OCI-LY7 (cell line): ENCODE measurements around the gene ODF4. TPM values are rescaled to one million over a fixed set of nuclear protein-coding genes. Genes with fewer than 3 reads are reported as not detected.

Experiments used
- BruUV-seq: library from RNA; stranded (reverse); fragments of 400-500 nt; replicated peaks from 2 replicates; lab custom pipeline; 2021; lab: Mats Ljungman, UMichigan
- CTCF ChIA-PET: fragments of 300-600 bp; sonication (Branson Sonifier 250); formaldehyde crosslinking; loops from one replicate; lab custom pipeline; 2022; ENCODE audit warnings: antibody characterized with exemption; ENCODE audit not compliant: unreplicated experiment; lab: Charles Lee
- POLR2A ChIA-PET: fragments of 300-600 bp; sonication (Branson Sonifier 250); formaldehyde crosslinking; loops from one replicate; lab custom pipeline; 2022; ENCODE audit warnings: antibody characterized with exemption; lab: Charles Lee
- DNase-seq: peaks from one replicate; pipeline ENCODE4 v3.0.0-alpha.2; 2015; ENCODE audit warnings: low spot score
- H2AFZ ChIP-seq: fragments of 200-600 bp; sonication (generic), shearing (Covaris generic); 2 replicates; pipeline ENCODE4 v1.6.1; 2014; ENCODE audit warnings: mild to moderate bottlenecking, antibody characterized with exemption, low read length, moderate library complexity
- H3K27ac ChIP-seq: fragments of 200-600 bp; sonication (generic); 2 replicates; pipeline ENCODE4 v1.5.1; 2014; ENCODE audit warnings: mixed run types, low read depth, mild to moderate bottlenecking, moderate library complexity, low read length, inconsistent platforms; ENCODE audit not compliant: poor library complexity, severe bottlenecking
- H3K36me3 ChIP-seq: fragments of 200-600 bp; sonication (generic); 2 replicates; pipeline ENCODE4 v1.6.1; 2014; ENCODE audit warnings: mild to moderate bottlenecking, antibody characterized with exemption, low read length, moderate library complexity, mixed read lengths; ENCODE audit not compliant: insufficient read depth
- H3K4me1 ChIP-seq: fragments of 200-600 bp; sonication (generic); 2 replicates; pipeline ENCODE4 v1.5.1; 2014; ENCODE audit warnings: mild to moderate bottlenecking, low read length; ENCODE audit not compliant: insufficient read depth, poor library complexity, severe bottlenecking
- H3K4me2 ChIP-seq: fragments of 200-600 bp; sonication (generic); 2 replicates; pipeline ENCODE4 v1.6.1; 2014; ENCODE audit warnings: mild to moderate bottlenecking, low read length
- H3K4me3 ChIP-seq: fragments of 200-600 bp; sonication (generic); 2 replicates; pipeline ENCODE4 v1.5.1; 2014; ENCODE audit warnings: mild to moderate bottlenecking, low read depth, low read length; ENCODE audit not compliant: poor library complexity, severe bottlenecking
- H3K79me2 ChIP-seq: fragments of 200-600 bp; sonication (generic); 2 replicates; pipeline ENCODE4 v1.6.1; 2016; ENCODE audit warnings: low read depth, mild to moderate bottlenecking, low read length, moderate library complexity, mixed read lengths; ENCODE audit not compliant: insufficient read depth
- H3K9me2 ChIP-seq: fragments of 200-600 bp; sonication (generic); 2 replicates; pipeline ENCODE4 v1.6.1; 2016; ENCODE audit warnings: mild to moderate bottlenecking, low read length, mixed read lengths; ENCODE audit not compliant: insufficient read depth
- H3K9me3 ChIP-seq: fragments of 200-600 bp; sonication (generic); 2 replicates; pipeline ENCODE4 v1.6.1; 2014; ENCODE audit warnings: mild to moderate bottlenecking, mixed run types, low read length, mixed read lengths
- H4K20me1 ChIP-seq: fragments of 200-600 bp; sonication (generic); 2 replicates; pipeline ENCODE4 v1.6.1; 2014; ENCODE audit warnings: mild to moderate bottlenecking, antibody characterized with exemption, low read length, moderate library complexity, mixed read lengths; ENCODE audit not compliant: insufficient read depth
- CTCF ChIP-seq: fragments of 200-600 bp; sonication (generic); conservative IDR thresholded peaks from 2 replicates; pipeline ENCODE4 v1.5.1; 2014; ENCODE audit warnings: mild to moderate bottlenecking, antibody characterized with exemption, low read length, moderate library complexity, mixed read lengths
- EZH2phosphoT487 ChIP-seq: fragments of 200-600 bp; sonication (generic); IDR thresholded peaks from 2 replicates; pipeline ENCODE4 v1.6.1; 2018; ENCODE audit warnings: low read depth, borderline replicate concordance, mild to moderate bottlenecking, mixed run types, antibody characterized with exemption, low read length, moderate library complexity, mixed read lengths
- intact Hi-C: fragments of 100-400 bp; cut with micrococcal nuclease; formaldehyde crosslinking; loops from one replicate; pipeline ENCODE4 v1.10.0; 2022; ENCODE audit not compliant: unreplicated experiment
- total RNA-seq, 2 experiments: library from RNA; depleted of rRNA in 1 of 2; stranded (reverse); fragments of >200 nt in 1 of 2; shearing (Covaris generic) in 1 of 2; gene quantifications; 2 replicates each; pipeline ENCODE4 v1.2.3, GENCODE V29; 2014 to 2022

The ODF4 gene
- total RNA-seq, 2 experiments from 2014 or later = not detected

GRCh38 chr17:8357910-8358309 is 18.3 kb downstream of the ODF4 start:
- H3K9me3 ChIP-seq = no peaks in the 10 kb centered on the region
- H3K36me3 ChIP-seq = no peaks in the 10 kb centered on the region
- no peak for DNase-seq
- H3K4me1 ChIP-seq = no peaks in the 10 kb centered on the region
- no TSS peak for BruUV-seq
- no peak overlapping the region for H2AFZ ChIP-seq
- no peaks in the 10 kb centered on the region for H4K20me1 ChIP-seq
- H3K4me3 ChIP-seq = no peak overlapping the region
- H3K9me2 ChIP-seq = no peaks in the 10 kb centered on the region
- intact Hi-C loops = no loop called here
- ChIA-PET CTCF (no interaction called here), POLR2A (interaction anchor here (0.7 kb wide), 1 partner anchor 378 kb away, joined by 3 read pairs; no protein-coding TSS in a partner anchor)
- no peaks in the 10 kb centered on the region for H3K79me2 ChIP-seq
- H3K4me2 ChIP-seq = no peak overlapping the region
- TF ChIP-seq EZH2phosphoT487 (no peak), CTCF (no peak)
- no peak overlapping the region for H3K27ac ChIP-seq

GRCh38 chr17:8359769-8360168 is 20.1 kb downstream of the ODF4 start:
- ChIA-PET CTCF (interaction anchor here (0.6 kb wide), 1 partner anchor 17 kb away, joined by 3 read pairs; no protein-coding TSS in a partner anchor), POLR2A (interaction anchor here (0.7 kb wide), 1 partner anchor 17 kb away, joined by 3 read pairs; no protein-coding TSS in a partner anchor)
- Histone ChIP-seq H3K9me3 (no peaks in the 10 kb centered on the region), H3K9me2 (no peaks in the 10 kb centered on the region), H3K79me2 (no peaks in the 10 kb centered on the region), H3K4me3 (no peak overlapping the region), H2AFZ (no peak overlapping the region), H3K36me3 (no peaks in the 10 kb centered on the region), H3K4me2 (no peak overlapping the region), H3K4me1 (no peaks in the 10 kb centered on the region), H4K20me1 (no peaks in the 10 kb centered on the region), H3K27ac (no peak overlapping the region)
- TF ChIP-seq EZH2phosphoT487 (no peak), CTCF (no peak)
- intact Hi-C loops = loop anchor here (5.0 kb wide), 1 partner anchor 47 kb away; the partner anchor contains the start of gene ARHGEF15
- no TSS peak for BruUV-seq
- no peak for DNase-seq

GRCh38 chr17:8360260-8360659 is 20.6 kb downstream of the ODF4 start:
- Histone ChIP-seq H3K4me3 (no peak overlapping the region), H3K9me2 (no peaks in the 10 kb centered on the region), H4K20me1 (no peaks in the 10 kb centered on the region), H3K9me3 (no peaks in the 10 kb centered on the region), H3K36me3 (no peaks in the 10 kb centered on the region), H3K4me2 (no peak overlapping the region), H3K79me2 (no peaks in the 10 kb centered on the region), H2AFZ (no peak overlapping the region; the same call in 1 of the 2 replicates), H3K4me1 (no peaks in the 10 kb centered on the region), H3K27ac (no peak overlapping the region)
- intact Hi-C loops = loop anchor here (5.0 kb wide), 1 partner anchor 48 kb away; the partner anchor contains the start of gene ARHGEF15
- POLR2A ChIA-PET = interaction anchor here (0.7 kb wide), 2 partner anchors 65 to 1316 kb away, joined by 3 read pairs; no protein-coding TSS in a partner anchor
- TF ChIP-seq EZH2phosphoT487 (no peak), CTCF (no peak)
- CTCF ChIA-PET = interaction anchor here (0.6 kb wide), 1 partner anchor 17 kb away, joined by 3 read pairs; no protein-coding TSS in a partner anchor
- no peak for DNase-seq
- no TSS peak for BruUV-seq
